Mammary epithelial cell (primary cell): Measurements from ENCODE around the gene LMLN.

ENCODE experiments used
- CTCF ChIP-seq, 2 donors: IDR thresholded peaks in 1 of 2; conservative IDR thresholded peaks in 1 of 2; 2 replicates each; pipeline ENCODE4 v1.5.1; 2011 to 2012; ENCODE audit warnings: inconsistent platforms in 2 of 2, low read length in 2 of 2, mild to moderate bottlenecking in 2 of 2, control low read depth in 1 of 2, low read depth in 1 of 2; ENCODE audit not compliant: insufficient read depth in 1 of 2; ENCODE audit errors: extremely low read depth in 1 of 2
- EZH2 ChIP-seq: IDR thresholded peaks from 2 replicates; pipeline ENCODE4 v1.6.1; 2012; ENCODE audit warnings: low read length, inconsistent platforms, borderline replicate concordance

- TF ChIP-seq CTCF (conservative IDR thresholded peaks at IDR 0.05 in 1 of 2, IDR thresholded peaks at IDR 0.05 in 1 of 2; ENCODE audit: extremely low read depth in 1 of 2, insufficient read depth in 1 of 2, low read depth in 1 of 2, low read length in 2 of 2) (no peak), EZH2 (no peak)
Measured at GRCh38 chr3:198064420-198064819, 104.4 kb downstream of the LMLN start.
